Astrocyte of the spinal cord (primary cell): Measurements from ENCODE around the gene GIPC3.

Source experiments
- DNase-seq: peaks from one replicate; pipeline ENCODE4 v3.0.0; 2011; ENCODE audit warnings: low read depth, low spot score
- H3K4me3 ChIP-seq: 2 replicates; pipeline ENCODE4 v1.5.1; 2011; ENCODE audit warnings: low read depth, mild to moderate bottlenecking, low read length, moderate library complexity
- CTCF ChIP-seq: IDR thresholded peaks from 2 replicates; pipeline ENCODE4 v1.5.1; 2012; ENCODE audit warnings: low read depth, mild to moderate bottlenecking, low read length, inconsistent platforms
- in situ Hi-C: cut with HindIII; loops from 2 replicates; pipeline ENCODE4 v1.10.0; 2017; ENCODE audit warnings: low sequenced_read_pairs

The GIPC3 gene

DNA sequence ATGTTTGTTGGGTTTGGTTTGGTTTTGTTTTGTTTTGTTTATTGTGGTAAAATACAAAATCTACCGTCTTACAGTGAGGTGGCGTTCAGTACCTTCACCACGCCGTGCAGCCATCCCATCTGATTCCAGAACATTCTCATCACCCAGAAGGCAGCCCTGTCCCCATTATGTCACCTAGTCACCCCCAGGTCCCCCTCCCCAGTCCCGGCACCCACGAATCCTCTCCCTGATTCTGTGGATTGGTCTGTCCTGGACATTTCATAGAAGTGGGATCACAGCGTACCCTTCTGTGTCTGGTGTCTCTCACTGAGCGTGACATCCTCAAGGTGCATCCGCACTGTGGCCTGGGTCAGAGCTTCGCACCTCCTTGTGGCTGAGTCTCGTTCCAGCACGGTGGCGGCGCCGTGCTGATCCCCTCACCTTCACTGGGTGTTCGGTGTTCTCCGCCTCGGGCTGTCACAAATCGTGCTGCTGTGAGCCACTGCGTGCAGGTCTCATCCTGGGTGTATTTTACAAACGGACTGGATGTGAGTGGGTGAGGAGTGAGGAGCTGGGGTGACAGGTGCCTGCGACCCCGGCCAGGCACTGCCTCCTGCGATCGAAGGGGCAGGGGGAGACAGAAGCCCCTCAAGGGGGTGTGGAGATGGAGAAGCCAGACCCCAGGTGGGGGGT lies 46.9 kb upstream of the GIPC3 start:
- no peak for DNase-seq
- no peak overlapping the region for H3K4me3 ChIP-seq
- TF ChIP-seq CTCF = no peak
- in situ Hi-C loops = no loop called here

DNA sequence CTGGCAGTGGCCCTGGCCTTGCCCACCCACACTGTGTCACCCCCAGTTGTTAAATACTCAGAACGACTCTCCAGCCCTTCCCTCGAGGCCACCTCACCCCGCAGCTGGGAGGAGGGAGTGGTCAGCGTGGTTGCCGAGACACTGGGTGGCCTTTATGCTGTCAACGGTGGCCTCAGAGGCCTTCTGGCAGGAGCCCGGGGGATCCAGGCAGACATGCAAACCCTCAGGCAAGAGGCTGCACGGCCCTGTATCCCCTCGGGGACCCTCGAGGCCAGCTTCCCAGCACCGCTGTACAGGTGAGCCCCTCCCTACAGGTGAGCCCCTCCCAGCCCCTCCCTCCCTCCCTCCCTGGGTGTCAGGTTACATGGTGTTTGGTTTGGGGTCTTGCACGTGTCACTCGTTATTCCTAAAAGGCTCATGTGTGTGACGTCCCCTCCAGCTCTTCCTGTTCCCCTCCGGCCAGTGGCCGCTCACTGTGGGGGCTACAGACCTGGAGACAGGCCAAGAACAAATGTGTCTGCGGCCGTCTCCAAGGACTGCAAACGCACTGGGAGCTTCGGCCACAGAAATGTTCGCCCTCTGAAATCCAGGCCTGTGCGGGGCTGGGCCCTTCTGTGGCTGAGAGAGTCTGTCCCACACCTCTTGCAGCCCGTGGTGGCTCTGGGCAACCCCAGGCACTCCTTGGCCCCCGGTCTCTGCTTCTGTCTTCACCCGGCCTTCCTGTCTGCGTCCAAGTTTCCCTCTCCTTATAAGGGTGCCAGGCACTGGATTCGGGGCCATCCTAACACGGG lies 46.1 kb upstream of the GIPC3 start, which contains the start of gene TEKTIP1:
TSS of gene TEKTIP1 (plus strand) at position 210 of the 791 bp plus-strand sequence. CDS start at position 214, 4 bp downstream.
- H3K4me3 ChIP-seq = no peak within 1 kb of the TSS
- TF ChIP-seq CTCF = no peak
- no peak for DNase-seq
- in situ Hi-C loops = no loop called here

DNA sequence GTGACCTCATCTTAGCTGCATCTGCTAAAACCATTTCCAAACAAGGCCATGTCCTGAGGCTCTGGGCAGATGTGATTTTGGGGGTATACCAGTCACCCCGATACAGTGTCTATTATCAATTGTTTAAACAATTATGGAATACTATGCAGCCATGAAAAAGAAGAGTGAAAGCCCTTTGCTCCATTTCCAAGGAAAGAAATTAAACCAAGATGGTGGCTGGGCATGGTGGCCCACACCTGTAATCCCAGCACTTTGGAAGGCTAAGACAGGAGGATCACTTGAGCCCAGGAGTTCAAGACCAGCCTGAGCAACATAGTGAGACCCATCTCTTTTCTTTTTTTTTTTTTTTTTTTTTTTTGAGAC lies 45.5 kb upstream of the GIPC3 start:
- DNase-seq = no peak
- no peak for TF ChIP-seq CTCF
- in situ Hi-C loops = no loop called here
- no peak overlapping the region for H3K4me3 ChIP-seq

DNA sequence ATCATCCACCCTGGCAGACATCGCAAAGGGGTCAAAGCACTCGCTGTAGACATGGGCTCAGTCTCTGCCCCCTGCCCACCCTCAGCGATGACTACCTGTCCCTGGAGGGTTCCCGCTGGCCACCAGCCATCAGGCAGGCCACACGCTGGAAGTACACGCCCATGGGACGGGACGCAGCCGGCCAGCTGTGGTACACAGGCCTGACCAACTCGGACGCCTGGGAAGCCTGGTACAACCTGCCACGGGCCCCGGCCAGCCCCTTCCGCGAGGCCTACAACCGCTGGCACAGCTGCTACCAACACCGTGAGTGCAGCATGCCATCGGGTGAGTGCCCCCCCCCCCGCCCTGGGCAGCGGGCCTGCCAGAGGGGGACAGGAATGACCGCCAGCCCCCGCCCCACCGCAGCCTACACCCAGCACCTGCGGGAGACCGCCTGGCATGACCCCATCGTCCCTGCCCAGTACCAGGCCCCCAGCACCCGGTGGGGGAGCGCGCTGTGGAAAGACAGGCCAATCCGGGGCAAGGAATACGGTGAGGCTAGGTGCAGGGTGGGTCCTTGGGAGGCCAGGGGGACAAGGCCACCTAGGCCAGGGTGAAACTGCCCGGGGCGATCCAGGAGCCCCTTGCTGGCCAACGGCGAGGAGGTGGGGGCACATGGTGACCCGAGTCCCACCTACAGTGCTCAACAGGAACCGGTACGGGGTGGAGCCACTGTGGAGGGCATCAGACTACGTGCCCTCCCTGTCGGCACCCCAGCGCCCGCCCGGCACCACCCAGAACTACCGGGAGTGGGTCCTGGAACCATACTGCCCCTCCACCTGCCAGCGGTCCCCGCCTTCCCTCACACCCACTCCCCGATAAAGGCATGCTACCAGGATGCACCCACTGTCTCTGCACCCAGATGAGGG lies 41.9 kb upstream of the GIPC3 start:
- in situ Hi-C loops = no loop called here
- H3K4me3 ChIP-seq = no peak overlapping the region

DNA sequence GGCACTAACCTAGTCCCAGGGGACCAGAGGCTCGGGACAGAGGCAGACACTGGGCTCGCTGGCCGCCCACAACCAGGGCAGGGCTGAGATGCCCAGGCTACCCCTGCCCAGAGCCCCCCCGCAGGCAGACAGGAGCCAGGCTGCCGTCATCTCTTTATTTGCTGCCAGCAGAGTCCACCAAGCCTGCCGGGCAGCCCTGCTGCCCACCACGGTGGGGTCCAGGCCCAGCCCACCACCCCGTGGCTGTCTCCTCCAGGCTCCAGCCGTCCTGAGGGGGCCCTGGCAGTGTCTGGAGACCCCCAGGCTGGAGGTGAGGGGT lies 41.3 kb upstream of the GIPC3 start:
- in situ Hi-C loops = no loop called here
- no peak overlapping the region for H3K4me3 ChIP-seq
- no peak for DNase-seq
- TF ChIP-seq CTCF = no peak

More for the DNA sequence above, 41.9 kb upstream of the GIPC3 start:
- no peak for DNase-seq
- no peak for TF ChIP-seq CTCF

DNA sequence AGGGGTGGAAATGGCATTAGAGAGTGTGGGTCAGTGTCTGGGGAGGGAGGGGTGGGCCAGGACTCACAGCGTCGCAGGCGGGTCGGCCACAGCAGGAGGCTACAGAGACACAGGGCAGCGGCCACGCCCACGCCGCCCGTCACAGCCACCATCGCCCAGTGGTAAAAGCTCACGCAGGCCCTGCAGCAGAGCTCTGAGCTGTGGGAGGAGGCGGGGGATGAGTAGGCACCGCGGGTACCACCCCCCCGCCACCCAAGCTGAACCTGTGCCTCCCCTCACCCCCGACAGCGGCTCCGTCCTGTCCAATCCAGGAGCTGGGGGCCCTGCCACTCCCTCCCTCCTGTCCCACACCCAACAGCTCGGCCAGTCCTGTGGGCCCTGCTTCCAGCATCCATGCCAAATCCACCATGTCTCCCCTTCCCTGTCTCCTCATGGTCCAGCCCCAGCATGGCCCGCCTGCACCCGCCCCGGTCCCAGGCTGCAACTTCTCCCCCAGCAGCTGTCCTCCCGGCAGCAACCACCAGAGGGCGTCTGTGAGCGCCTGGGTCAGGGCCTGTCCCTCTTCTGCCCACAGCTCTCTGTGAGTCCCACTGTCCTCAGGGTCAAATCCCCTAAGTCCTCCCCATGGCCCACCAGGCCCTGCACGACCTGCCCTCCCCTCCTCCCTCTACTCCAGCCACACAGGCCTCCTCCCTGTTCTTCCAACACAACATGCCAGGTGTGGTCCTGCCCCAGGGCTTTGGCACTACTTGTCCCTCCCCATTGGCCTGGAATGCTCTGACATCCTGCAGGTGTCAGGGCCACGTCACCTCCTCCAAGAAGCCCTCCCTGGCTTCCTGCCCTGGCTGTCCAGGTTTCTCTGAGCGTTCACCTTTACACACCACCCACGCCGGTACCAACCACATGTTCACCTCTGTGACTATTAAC lies 40.3 kb upstream of the GIPC3 start:
- no peak overlapping the region for H3K4me3 ChIP-seq
- DNase-seq = peak; percentile 51
- in situ Hi-C loops = no loop called here
- TF ChIP-seq CTCF = peak; percentile 99
